CD4-positive, alpha-beta memory T cell (primary cell): ENCODE results near the gene MGME1. TPM values are rescaled to one million over a fixed set of nuclear protein-coding genes. Genes with fewer than 3 reads are reported as not detected.

Experiments used
- CTCF ChIA-PET: fragments of 350-600 bp; sonication (Branson Sonifier 250); formaldehyde crosslinking; loops from one replicate; lab custom pipeline; 2021; ENCODE audit warnings: inconsistent platforms; ENCODE audit not compliant: partially characterized antibody; lab: Charles Lee
- POLR2A ChIA-PET: fragments of 350-600 bp; sonication (Branson Sonifier 250); formaldehyde crosslinking; loops from one replicate; lab custom pipeline; 2021; ENCODE audit not compliant: partially characterized antibody; lab: Charles Lee
- DNase-seq, 5 donors: peaks; one replicate each; pipeline versions ENCODE4 v3.0.0 to v3.0.0-alpha.2; 2020 to 2022; ENCODE audit warnings: mixed read lengths in 1 of 5
- H3K27ac ChIP-seq: one replicate; pipeline ENCODE4 v1.7.0; 2013; ENCODE audit warnings: low read depth, low read length
- H3K27me3 ChIP-seq: 2 replicates; pipeline ENCODE4 v1.7.0; 2013; ENCODE audit warnings: mild to moderate bottlenecking, low read length, moderate library complexity; ENCODE audit not compliant: insufficient read depth
- H3K36me3 ChIP-seq: 2 replicates; pipeline ENCODE4 v1.7.0; 2013; ENCODE audit warnings: mild to moderate bottlenecking, low read length, moderate library complexity; ENCODE audit not compliant: insufficient read depth
- H3K4me1 ChIP-seq: 2 replicates; pipeline ENCODE4 v1.7.0; 2013; ENCODE audit warnings: mild to moderate bottlenecking, low read length, moderate library complexity; ENCODE audit not compliant: insufficient read depth
- H3K4me3 ChIP-seq, 2 donors: one replicate each; pipeline ENCODE4 v1.7.0; 2013; ENCODE audit warnings: low read length in 2 of 2, mild to moderate bottlenecking in 1 of 2
- H3K9me3 ChIP-seq, 2 donors: one replicate each; pipeline ENCODE4 v1.7.0; 2013; ENCODE audit warnings: low read length in 2 of 2, control low read depth in 1 of 2; ENCODE audit not compliant: control insufficient read depth in 1 of 2
- H3K27ac Mint-ChIP-seq, 7 donors: one replicate each; pipeline ENCODE4 v1.8.0; 2020 to 2021; ENCODE audit warnings: mixed read lengths in 7 of 7, mild to moderate bottlenecking in 6 of 7, inconsistent platforms in 3 of 7, moderate library complexity in 3 of 7
- H3K27me3 Mint-ChIP-seq, 2 donors: one replicate each; pipeline ENCODE4 v1.8.0; 2020 to 2021; ENCODE audit warnings: mixed read lengths in 2 of 2
- H3K36me3 Mint-ChIP-seq, 2 donors: one replicate each; pipeline ENCODE4 v1.8.0; 2020 to 2021; ENCODE audit warnings: mixed read lengths in 2 of 2, inconsistent platforms in 1 of 2, mild to moderate bottlenecking in 1 of 2
- H3K4me1 Mint-ChIP-seq, 4 donors: one replicate each; pipeline ENCODE4 v1.8.0; 2020 to 2021; ENCODE audit warnings: mixed read lengths in 4 of 4, mild to moderate bottlenecking in 1 of 4
- H3K4me3 Mint-ChIP-seq, 8 donors: one replicate each; pipeline ENCODE4 v1.8.0; 2020 to 2021; ENCODE audit warnings: mixed read lengths in 8 of 8, mild to moderate bottlenecking in 7 of 8, moderate library complexity in 6 of 8, inconsistent platforms in 3 of 8
- H3K9me3 Mint-ChIP-seq, 8 donors: one replicate each; pipeline ENCODE4 v1.8.0; 2020 to 2021; ENCODE audit warnings: mixed read lengths in 8 of 8, mild to moderate bottlenecking in 5 of 8, inconsistent platforms in 3 of 8, moderate library complexity in 1 of 8
- intact Hi-C: fragments of 100-400 bp; cut with micrococcal nuclease; formaldehyde crosslinking; loops from one replicate; pipeline ENCODE4 v1.15.1; 2023
- polyA plus RNA-seq, 2 donors: library from polyadenylated mRNA; unstranded; fragments of 300-500 nt; fragmentation: Illumina TruSeq; gene quantifications; one replicate each; pipeline ENCODE4 v1.2.3, GENCODE V29; 2021
- total RNA-seq, 2 experiments: library from RNA; stranded (reverse); gene quantifications; one replicate each; pipeline ENCODE4 v1.2.3, GENCODE V29; 2021

Gene MGME1
- total and polyA plus RNA-seq, 4 experiments from 2014 or later: 7.4 to 17.0 (median 16.0) TPM

DNA sequence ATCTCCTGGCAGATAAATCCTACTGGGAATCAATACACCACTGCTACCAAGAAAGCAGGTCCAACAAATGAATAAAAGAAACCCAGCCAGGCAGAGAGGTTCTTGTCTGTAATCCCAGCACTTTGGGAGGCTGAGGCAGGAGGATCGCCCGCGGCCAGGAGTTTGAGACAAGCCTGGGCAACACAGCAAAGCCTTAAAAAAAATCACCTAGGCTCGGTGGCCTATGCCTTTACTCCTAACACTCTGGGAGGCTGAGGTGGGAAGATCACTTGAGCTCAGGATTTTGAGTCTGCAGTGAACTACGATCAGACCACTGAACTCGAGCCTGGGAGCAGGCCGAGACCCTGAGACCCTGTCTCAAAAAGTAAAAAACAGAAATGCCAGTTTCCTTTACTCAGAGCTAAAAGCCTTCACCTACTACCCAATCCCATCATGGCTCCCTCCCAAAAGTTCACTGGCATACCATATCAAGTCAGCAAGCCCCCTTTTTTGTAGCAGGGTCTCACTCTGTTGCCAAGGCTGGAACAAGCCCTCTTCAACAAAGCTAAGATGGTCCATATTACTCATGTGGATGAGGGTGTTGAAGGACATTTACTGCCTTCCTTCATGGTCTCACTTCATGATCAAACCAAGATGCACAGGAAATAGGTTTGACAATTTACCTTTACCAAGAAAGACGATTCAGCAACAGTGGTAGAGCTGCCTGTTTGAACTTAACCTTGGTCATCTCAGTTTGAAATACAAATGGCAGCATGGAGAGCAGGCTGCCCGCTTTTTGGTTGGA lies 5.5 kb upstream of the MGME1 start:
- peak overlapping the region; percentile 54 to 96 (median 76) for H3K4me3 Mint-ChIP-seq
- intact Hi-C loops: loop anchor here (10.0 kb wide), 1 partner anchor 1389 kb away; the partner anchor contains the start of gene KIF16B
- no peaks in the 10 kb centered on the region for H3K27me3 Mint-ChIP-seq
- CTCF ChIA-PET: interaction anchor here (1.1 to 9.1 kb wide), 8 partner anchors 7 to 283 kb away, joined by 3 to 51 read pairs (median 4); partner anchors contain the start of gene RRBP1
- H3K36me3 ChIP-seq: no peaks in the 10 kb centered on the region
- no peak for DNase-seq
- H3K9me3 Mint-ChIP-seq: peaks cover 0 to 2% (median 0%) of the 10 kb centered on the region in 8 donors
- no peaks in the 10 kb centered on the region for H3K27me3 ChIP-seq
- peaks cover 0 to 13% of the 10 kb centered on the region in 2 donors for H3K36me3 Mint-ChIP-seq
- H3K4me1 Mint-ChIP-seq: peaks cover 66 to 91% (median 76%) of the 10 kb centered on the region in 4 donors
- H3K9me3 ChIP-seq: no peaks in the 10 kb centered on the region
- no peak overlapping the region for H3K4me3 ChIP-seq
- H3K27ac ChIP-seq: peak overlapping the region; percentile 6
- peaks cover 78% of the 10 kb centered on the region for H3K4me1 ChIP-seq
- POLR2A ChIA-PET: interaction anchor here (0.7 to 1.5 kb wide), 4 partner anchors 8 to 325 kb away, joined by 3 to 4 read pairs (median 3); partner anchors contain the start of gene ZNF133
- H3K27ac Mint-ChIP-seq: peak overlapping the region; percentile 82 to 99 (median 92)

DNA sequence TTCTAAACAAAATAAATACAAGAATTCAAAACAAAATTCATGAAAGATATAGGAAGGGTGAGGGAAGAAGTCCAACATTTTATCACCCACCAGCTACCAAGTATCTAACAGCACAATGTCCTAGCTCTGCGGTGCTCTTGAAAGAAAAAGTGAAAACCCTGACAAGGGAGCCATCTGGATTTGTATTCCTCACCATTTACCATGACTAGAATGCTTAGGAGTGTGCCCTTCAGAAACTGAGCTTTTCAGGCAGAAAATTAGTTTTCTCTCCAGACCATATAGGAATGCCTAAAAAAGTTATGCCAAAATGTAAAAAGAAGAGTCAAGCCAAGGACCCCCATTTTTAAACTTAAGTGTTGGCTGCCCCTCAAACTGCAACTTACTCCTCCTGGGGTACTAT lies 4.7 kb upstream of the MGME1 start:
- POLR2A ChIA-PET: interaction anchor here (0.9 to 7.8 kb wide), 4 partner anchors 6 to 324 kb away, joined by 3 to 72 read pairs (median 4); partner anchors contain the start of gene ZNF133
- DNase-seq: no peak

DNA sequence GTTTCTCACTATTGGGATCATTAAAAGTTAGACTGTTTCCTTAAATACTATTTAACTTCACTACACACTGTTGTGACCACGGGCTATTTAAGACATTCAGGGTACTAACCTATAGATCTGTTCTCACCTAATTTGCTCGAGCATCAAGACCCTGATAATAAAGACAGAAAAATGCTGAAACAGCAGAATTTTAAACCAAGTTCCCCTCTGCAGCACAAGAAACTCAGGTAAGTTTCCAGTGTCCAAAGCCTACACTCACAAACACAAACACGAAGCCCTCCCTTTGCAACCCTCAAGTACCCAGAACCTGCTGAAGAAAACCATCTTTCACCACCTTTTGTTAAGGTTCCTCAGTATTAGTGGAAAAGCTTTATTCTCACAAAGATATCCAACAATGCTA lies 4.2 kb upstream of the MGME1 start:
- Mint-ChIP-seq H3K27ac (peak overlapping the region; percentile 72 to 99 (median 95)), H3K36me3 (peaks cover 0 to 21% of the 10 kb centered on the region in 2 donors), H3K27me3 (peaks cover 0 to 1% of the 10 kb centered on the region in 2 donors), H3K9me3 (peaks cover 0 to 2% (median 0%) of the 10 kb centered on the region in 8 donors), H3K4me1 (peaks cover 54 to 89% (median 65%) of the 10 kb centered on the region in 4 donors), H3K4me3 (peak overlapping the region; percentile 76 to 96 (median 87))
- peaks cover 66% of the 10 kb centered on the region for H3K4me1 ChIP-seq
- no peak for DNase-seq
- no peaks in the 10 kb centered on the region for H3K36me3 ChIP-seq
- H3K4me3 ChIP-seq: no peak overlapping the region
- intact Hi-C loops: loop anchor here (5.0 to 10.0 kb wide), 2 partner anchors 1232 to 1390 kb away; partner anchors contain the start of genes KIF16B and SNRPB2
- peak overlapping the region; percentile 82 for H3K27ac ChIP-seq
- ChIA-PET CTCF (interaction anchor here (1.1 to 9.1 kb wide), 8 partner anchors 8 to 284 kb away, joined by 3 to 51 read pairs (median 16); partner anchors contain the start of gene RRBP1), POLR2A (interaction anchor here (1.0 to 7.8 kb wide), 4 partner anchors 7 to 395 kb away, joined by 3 to 77 read pairs (median 38); partner anchors contain the start of genes DSTN and RRBP1)
- no peaks in the 10 kb centered on the region for H3K27me3 ChIP-seq
- no peaks in the 10 kb centered on the region for H3K9me3 ChIP-seq

More for the DNA sequence above, 4.7 kb upstream of the MGME1 start:
- H3K4me3 Mint-ChIP-seq: peak overlapping the region; percentile 61 to 96 (median 82)
- H3K4me1 ChIP-seq: peaks cover 70% of the 10 kb centered on the region
- no peaks in the 10 kb centered on the region for H3K36me3 ChIP-seq
- intact Hi-C loops: loop anchor here (10.0 kb wide), 1 partner anchor 1389 kb away; the partner anchor contains the start of gene KIF16B
- peak overlapping the region in 6 of 7 donors; percentile 88 to 99 (median 96) for H3K27ac Mint-ChIP-seq
- peaks cover 0 to 2% (median 0%) of the 10 kb centered on the region in 8 donors for H3K9me3 Mint-ChIP-seq
- H3K27me3 ChIP-seq: no peaks in the 10 kb centered on the region
- H3K27ac ChIP-seq: no peak overlapping the region
- peaks cover 0 to 1% of the 10 kb centered on the region in 2 donors for H3K27me3 Mint-ChIP-seq
- H3K9me3 ChIP-seq: no peaks in the 10 kb centered on the region
- H3K4me1 Mint-ChIP-seq: peaks cover 60 to 89% (median 70%) of the 10 kb centered on the region in 4 donors
- CTCF ChIA-PET: interaction anchor here (1.1 to 9.1 kb wide), 8 partner anchors 7 to 284 kb away, joined by 3 to 51 read pairs (median 4); partner anchors contain the start of gene RRBP1
- no peak overlapping the region for H3K4me3 ChIP-seq
- H3K36me3 Mint-ChIP-seq: peaks cover 0 to 18% of the 10 kb centered on the region in 2 donors

DNA sequence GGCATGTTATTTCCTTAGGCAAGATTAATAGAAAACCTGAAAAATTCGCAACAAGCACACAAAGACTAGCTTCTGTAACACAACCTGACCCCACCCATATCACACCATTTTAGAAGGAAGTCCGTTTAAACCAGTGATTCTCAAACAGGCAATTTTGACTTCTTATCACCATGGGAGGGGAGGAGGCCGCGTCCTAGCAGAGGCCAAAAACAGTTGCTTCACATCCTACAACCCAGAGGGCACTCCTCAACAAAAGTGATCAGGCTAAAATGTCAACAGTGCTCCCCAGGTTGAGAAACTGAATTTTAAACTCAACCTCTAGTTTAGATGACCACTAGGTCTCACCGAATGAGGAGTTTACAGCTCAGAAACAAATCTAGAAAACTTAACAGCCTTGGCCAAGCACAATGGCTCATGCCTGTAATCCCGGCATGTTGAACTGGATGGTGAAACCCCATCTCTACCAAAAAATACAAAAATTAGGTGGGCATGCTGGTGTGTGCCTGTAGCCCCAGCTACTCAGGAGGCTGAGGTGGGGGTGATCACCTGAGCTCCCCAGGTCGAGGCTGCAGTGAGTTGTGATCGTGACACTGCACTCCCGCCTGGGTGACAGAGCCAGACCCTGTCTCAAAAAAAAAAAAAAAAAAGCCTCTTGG lies 3.6 kb upstream of the MGME1 start:
- intact Hi-C loops: loop anchor here (5.0 to 10.0 kb wide), 2 partner anchors 1233 to 1390 kb away; partner anchors contain the start of genes KIF16B and SNRPB2
- peaks cover 0 to 24% of the 10 kb centered on the region in 2 donors for H3K36me3 Mint-ChIP-seq
- H3K9me3 ChIP-seq: no peaks in the 10 kb centered on the region

DNA sequence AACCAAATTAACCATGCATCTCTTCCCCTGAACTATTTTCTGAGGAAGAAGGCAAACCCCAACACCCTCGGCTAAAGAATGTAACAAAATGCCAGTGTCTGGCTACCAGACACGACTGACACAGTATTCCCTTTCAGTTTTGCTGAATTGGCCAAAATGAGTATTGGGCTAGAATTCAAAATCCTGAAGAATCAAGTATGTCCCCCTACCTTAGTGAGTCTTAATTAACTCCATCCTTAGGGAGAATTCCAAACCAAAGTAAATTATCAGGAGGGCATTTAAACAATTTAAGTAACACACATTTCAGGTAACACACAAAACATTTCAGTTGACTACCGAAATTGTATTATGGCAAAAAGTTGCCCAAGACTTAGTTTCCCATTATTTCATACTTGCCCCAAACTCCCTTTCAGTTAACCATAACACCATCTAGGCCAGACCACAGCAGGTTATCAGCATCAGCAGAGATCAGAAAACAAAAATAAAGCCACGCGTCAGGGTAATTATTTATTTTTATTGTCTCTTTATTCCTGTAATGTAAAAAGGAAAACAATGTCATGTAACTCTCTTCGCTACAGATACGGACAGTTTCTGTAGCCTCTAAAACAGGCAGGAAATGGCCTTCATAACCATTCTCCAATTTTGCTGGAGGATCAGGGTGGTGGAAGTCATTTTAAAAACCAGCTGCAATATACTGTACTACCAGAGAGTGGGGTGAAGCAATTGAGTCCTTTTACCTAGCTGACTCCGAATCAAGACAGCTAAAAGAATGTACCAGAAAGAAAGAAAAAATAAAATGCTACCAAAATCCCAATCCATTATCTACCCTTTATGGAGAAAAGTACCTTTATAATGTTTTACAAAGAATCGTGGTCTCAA lies 2.1 kb upstream of the MGME1 start:
- Mint-ChIP-seq H3K27me3 (peaks cover 0 to 1% of the 10 kb centered on the region in 2 donors), H3K4me3 (peak overlapping the region; percentile 76 to 96 (median 87)), H3K9me3 (peaks cover 0 to 2% (median 0%) of the 10 kb centered on the region in 8 donors), H3K4me1 (peaks cover 51 to 93% (median 63%) of the 10 kb centered on the region in 4 donors), H3K36me3 (peaks cover 0 to 24% of the 10 kb centered on the region in 2 donors), H3K27ac (peak overlapping the region; percentile 72 to 99 (median 95))
- Histone ChIP-seq H3K27ac (peak overlapping the region; percentile 82), H3K36me3 (no peaks in the 10 kb centered on the region), H3K27me3 (no peaks in the 10 kb centered on the region), H3K4me3 (peak overlapping the region; percentile 85 to 95), H3K9me3 (no peaks in the 10 kb centered on the region), H3K4me1 (peaks cover 66% of the 10 kb centered on the region)
- DNase-seq: peak; percentile 39 to 62 (median 44)
- CTCF ChIA-PET: interaction anchor here (1.5 to 9.1 kb wide), 7 partner anchors 10 to 287 kb away, joined by 5 to 51 read pairs (median 28); partner anchors contain the start of gene RRBP1
- intact Hi-C loops: loop anchor here (1.0 to 10.0 kb wide), 4 partner anchors 7 to 1392 kb away; partner anchors contain the start of genes KIF16B and SNRPB2
- POLR2A ChIA-PET: interaction anchor here (1.0 to 7.8 kb wide), 11 partner anchors 9 to 540 kb away, joined by 3 to 77 read pairs (median 9); partner anchors contain the start of genes KAT14, PET117, RRBP1 and SEC23B

More for the DNA sequence above, 3.6 kb upstream of the MGME1 start:
- Mint-ChIP-seq H3K27me3 (peaks cover 0 to 1% of the 10 kb centered on the region in 2 donors), H3K27ac (peak overlapping the region; percentile 72 to 99 (median 95)), H3K9me3 (peaks cover 0 to 2% (median 0%) of the 10 kb centered on the region in 8 donors), H3K4me3 (peak overlapping the region; percentile 76 to 96 (median 87)), H3K4me1 (peaks cover 56 to 89% (median 65%) of the 10 kb centered on the region in 4 donors)
- ChIA-PET CTCF (interaction anchor here (1.3 to 9.1 kb wide), 9 partner anchors 9 to 285 kb away, joined by 4 to 51 read pairs (median 10); partner anchors contain the start of gene RRBP1), POLR2A (interaction anchor here (0.5 to 7.8 kb wide), 7 partner anchors 8 to 395 kb away, joined by 3 to 77 read pairs (median 20); partner anchors contain the start of genes DSTN, KAT14, PET117 and RRBP1)
- Histone ChIP-seq H3K4me1 (peaks cover 66% of the 10 kb centered on the region), H3K27me3 (no peaks in the 10 kb centered on the region), H3K36me3 (no peaks in the 10 kb centered on the region), H3K27ac (peak overlapping the region; percentile 82), H3K4me3 (peak overlapping the region; percentile 85 to 95)
- DNase-seq: no peak
